ENCODE results near the gene RND1. TPM values are rescaled to one million over a fixed set of nuclear protein-coding genes. Genes with fewer than 3 reads are reported as not detected.

Gene RND1
- total RNA-seq, 1 donor from 2014 or later = 7.1 TPM

DNA sequence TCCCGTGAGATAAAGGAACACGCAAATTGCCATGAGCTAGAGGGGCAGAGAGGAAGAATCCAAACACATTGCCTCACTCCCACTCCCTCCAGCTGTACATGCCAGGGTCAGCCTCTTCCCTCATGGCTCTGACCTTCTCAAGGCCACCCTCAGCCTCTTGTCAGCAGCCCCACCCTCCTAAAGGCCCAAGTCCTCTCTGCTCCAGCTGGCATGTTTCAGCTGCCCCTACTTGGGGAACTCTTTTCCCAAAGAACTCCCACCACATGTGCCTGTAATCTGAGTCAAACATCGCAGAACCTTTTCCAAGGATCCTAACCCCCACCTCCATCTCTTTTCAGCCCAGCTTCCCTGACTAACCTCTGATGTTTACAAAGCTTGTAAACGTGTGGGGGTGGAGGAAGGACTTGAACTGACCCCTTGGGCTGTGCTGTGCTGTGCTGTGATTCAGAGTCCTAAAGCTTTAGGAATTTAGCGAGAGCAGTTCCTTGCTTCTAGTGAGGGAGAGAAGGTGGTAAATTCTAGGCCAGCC, 54.7 kb downstream of the RND1 start:
- DNase-seq (no peak), ATAC-seq (no peak)

DNA sequence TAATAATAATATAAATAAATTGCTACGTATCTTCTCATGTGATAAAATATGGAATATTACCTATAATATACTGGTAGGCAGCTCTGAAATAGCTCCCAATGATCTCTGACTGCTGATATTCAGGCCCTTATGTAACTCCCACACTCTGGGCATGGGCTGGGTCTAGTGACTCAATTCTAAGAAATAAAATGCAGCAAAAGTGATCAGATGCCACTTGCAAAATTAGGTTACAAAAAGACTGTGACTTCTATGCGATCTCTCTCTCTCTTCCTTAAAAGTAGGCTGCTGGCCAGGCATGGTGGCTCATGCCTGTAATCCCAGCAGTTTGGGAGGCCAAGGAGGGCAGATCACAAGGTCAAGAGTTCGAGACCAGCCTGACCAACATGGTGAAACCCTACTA, 57.7 kb downstream of the RND1 start:
- ATAC-seq (peak; percentile 18), DNase-seq (no peak)
- Histone ChIP-seq H3K4me1 (peaks cover 6% of the 10 kb centered on the region), H3K36me3 (no peaks in the 10 kb centered on the region), H3K27ac (no peak overlapping the region), H3K27me3 (no peaks in the 10 kb centered on the region), H3K4me3 (no peak overlapping the region), H3K9me3 (no peaks in the 10 kb centered on the region)
- TF ChIP-seq, protein P1, sequence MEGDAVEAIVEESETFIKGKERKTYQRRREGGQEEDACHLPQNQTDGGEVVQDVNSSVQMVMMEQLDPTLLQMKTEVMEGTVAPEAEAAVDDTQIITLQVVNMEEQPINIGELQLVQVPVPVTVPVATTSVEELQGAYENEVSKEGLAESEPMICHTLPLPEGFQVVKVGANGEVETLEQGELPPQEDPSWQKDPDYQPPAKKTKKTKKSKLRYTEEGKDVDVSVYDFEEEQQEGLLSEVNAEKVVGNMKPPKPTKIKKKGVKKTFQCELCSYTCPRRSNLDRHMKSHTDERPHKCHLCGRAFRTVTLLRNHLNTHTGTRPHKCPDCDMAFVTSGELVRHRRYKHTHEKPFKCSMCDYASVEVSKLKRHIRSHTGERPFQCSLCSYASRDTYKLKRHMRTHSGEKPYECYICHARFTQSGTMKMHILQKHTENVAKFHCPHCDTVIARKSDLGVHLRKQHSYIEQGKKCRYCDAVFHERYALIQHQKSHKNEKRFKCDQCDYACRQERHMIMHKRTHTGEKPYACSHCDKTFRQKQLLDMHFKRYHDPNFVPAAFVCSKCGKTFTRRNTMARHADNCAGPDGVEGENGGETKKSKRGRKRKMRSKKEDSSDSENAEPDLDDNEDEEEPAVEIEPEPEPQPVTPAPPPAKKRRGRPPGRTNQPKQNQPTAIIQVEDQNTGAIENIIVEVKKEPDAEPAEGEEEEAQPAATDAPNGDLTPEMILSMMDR (IDR thresholded peaks at IDR 0.05) = no peak
- intact Hi-C loops (cut with DNase I) = no loop called here

More for the DNA sequence above, 54.7 kb downstream of the RND1 start:
- TF ChIP-seq, protein P1 (IDR thresholded peaks at IDR 0.05) = no peak
- no peaks in the 10 kb centered on the region for H3K9me3 ChIP-seq
- H3K27me3 ChIP-seq = no peaks in the 10 kb centered on the region
- no peaks in the 10 kb centered on the region for H3K36me3 ChIP-seq
- no peak overlapping the region for H3K27ac ChIP-seq
- no peak overlapping the region for H3K4me3 ChIP-seq
- intact Hi-C loops (cut with DNase I) = no loop called here
- H3K4me1 ChIP-seq = peaks cover 18% of the 10 kb centered on the region

Other genes starting within 250 kb of the RND1 start
- 24.7 TPM for gene KANSL2, start 183.6 kb downstream of the RND1 start, total RNA-seq
- gene CCNT1, start 149.2 kb downstream of the RND1 start, total RNA-seq = 31.2 TPM
- gene ADCY6, start 76.8 kb downstream of the RND1 start, total RNA-seq = 42.9 TPM
- 24.4 TPM for gene CACNB3, start 47.4 kb downstream of the RND1 start, total RNA-seq
- gene DDX23, start 13.7 kb downstream of the RND1 start, total RNA-seq = 77.2 TPM
- 19.5 TPM for gene FKBP11, start 59.6 kb upstream of the RND1 start, total RNA-seq
- 146 TPM for gene ARF3, start 91.6 kb upstream of the RND1 start, total RNA-seq
- gene WNT10B, start 105.9 kb upstream of the RND1 start, total RNA-seq = 1.2 TPM
- not detected for gene WNT1, start 112.5 kb upstream of the RND1 start, total RNA-seq
- gene DDN, start 133.5 kb upstream of the RND1 start, total RNA-seq = not detected
- gene PRKAG1, start 152.9 kb upstream of the RND1 start, total RNA-seq = 46.5 TPM
- gene KMT2D, start 194.9 kb upstream of the RND1 start, total RNA-seq = 102 TPM
- gene RHEBL1, start 204.1 kb upstream of the RND1 start, total RNA-seq = 1.1 TPM
- gene DHH, start 228.9 kb upstream of the RND1 start, total RNA-seq = 2.1 TPM
- 54.3 TPM for gene LMBR1L, start 245.0 kb upstream of the RND1 start, total RNA-seq